ENCODE results near the gene RNF19B. TPM values are rescaled to one million over a fixed set of nuclear protein-coding genes. Genes with fewer than 3 reads are reported as not detected.

The RNF19B gene
- total RNA-seq, 3 donors from 2014 or later (not counting 1 experiment from before 2014, with no cell fraction given), result 44.2 to 110 (median 54.3) TPM

- 44% methylated on average over 19 of the region's 19 CpGs for WGBS (ENCODE audit: insufficient coverage)
- peaks cover 2 to 10% of the 10 kb centered on the region in 2 donors for H3K4me1 Mint-ChIP-seq
- H3K9me3 ChIP-seq (ENCODE audit: control insufficient read depth, insufficient read depth, low read length), result no peaks in the 10 kb centered on the region
- ATAC-seq, result no peak
- no peaks in the 10 kb centered on the region for H3K36me3 Mint-ChIP-seq
- no peak overlapping the region for H3K27ac ChIP-seq (ENCODE audit: low read length)
- no peak overlapping the region for H3K4me3 Mint-ChIP-seq
- H3K27ac Mint-ChIP-seq, result no peak overlapping the region
- peaks cover 53 to 69% of the 10 kb centered on the region in 2 donors for H3K27me3 Mint-ChIP-seq (ENCODE audit: low read depth in 2 of 2)
- DNase-seq, result no peak
- H3K4me1 ChIP-seq (ENCODE audit: control insufficient read depth, insufficient read depth, low read length), result peaks cover 4% of the 10 kb centered on the region
- H3K4me3 ChIP-seq (ENCODE audit: low read length), result no peak overlapping the region
- peaks cover 39% of the 10 kb centered on the region for H3K27me3 ChIP-seq (ENCODE audit: control insufficient read depth, insufficient read depth, low read length)
- no peaks in the 10 kb centered on the region for H3K9me3 Mint-ChIP-seq
- H3K36me3 ChIP-seq (ENCODE audit: control insufficient read depth, insufficient read depth, low read length), result no peaks in the 10 kb centered on the region
- no peak for TF ChIP-seq CTCF (IDR thresholded peaks at IDR 0.05)
- intact Hi-C loops (cut with micrococcal nuclease), result no loop called here
Measured at GRCh38 chr1:32886828-32887414, 77.7 kb downstream of the RNF19B start.

Other genes starting within 250 kb of the RNF19B start
- 100 to 1,000 TPM; 163 to 223 (median 197) TPM for gene YARS1, start 147.5 kb downstream of the RNF19B start, total RNA-seq
- gene S100PBP, start 147.2 kb downstream of the RNF19B start, total RNA-seq, result 100 to 1,000 TPM in 1 of 3 donors, 10 to 100 TPM in 2; 84.5 to 114 (median 85.5) TPM
- under 1 TPM in 1 of 3 donors, not detected in 2; 0.36 TPM for gene FNDC5, start 93.9 kb downstream of the RNF19B start, total RNA-seq
- gene HPCA, start 78.3 kb downstream of the RNF19B start, total RNA-seq, result under 1 TPM in 1 of 3 donors, not detected in 2; 0.59 TPM
- not detected for gene TMEM54, start 63.4 kb downstream of the RNF19B start, total RNA-seq
- 10 to 100 TPM; 64.8 to 94.0 (median 67.1) TPM for gene AK2, start 72.1 kb upstream of the RNF19B start, total RNA-seq
- gene AZIN2, start 116.3 kb upstream of the RNF19B start, total RNA-seq, result 1 to 10 TPM; 1.9 to 5.1 (median 4.1) TPM
- gene TRIM62, start 217.2 kb upstream of the RNF19B start, total RNA-seq, result 10 to 100 TPM; 18.2 to 35.4 (median 23.2) TPM

Measured in natural killer cell (primary cell).